H1 (cell line): ENCODE results near the gene KLHL28. TPM values are rescaled to one million over a fixed set of nuclear protein-coding genes. Genes with fewer than 3 reads are reported as not detected.

Experiments
- CTCF ChIA-PET: fragments of 300-600 bp; sonication (Branson Sonifier 250); formaldehyde crosslinking; loops from one replicate; lab custom pipeline; 2021; ENCODE audit not compliant: partially characterized antibody; lab: Charles Lee
- POLR2A ChIA-PET: fragments of 300-600 bp; sonication (Branson Sonifier 250); formaldehyde crosslinking; loops from one replicate; lab custom pipeline; 2021; ENCODE audit warnings: inconsistent platforms; ENCODE audit not compliant: partially characterized antibody; lab: Charles Lee
- DNase-seq, 2 experiments: peaks; one replicate each; pipeline versions ENCODE4 v3.0.0 to v3.0.0-alpha.2; 2010 to 2022; ENCODE audit warnings: low spot score in 2 of 2, low read depth in 1 of 2, mixed read lengths in 1 of 2
- FAIRE-seq: peaks from 2 replicates; lab custom pipeline; 2011; peaks lifted over from hg19 to GRCh38; lab: Jason Lieb, UNC
- H2AFZ ChIP-seq: 2 replicates; pipeline ENCODE4 v1.8.1; 2012; ENCODE audit warnings: low read length, inconsistent platforms
- H2AK5ac ChIP-seq: 2 replicates; pipeline ENCODE4 v1.6.1; 2013; ENCODE audit warnings: low read depth, low read length
- H2BK120ac ChIP-seq: replicated peaks from 2 replicates; pipeline ENCODE3; 2013; ENCODE audit warnings: low read depth, low read length, inconsistent platforms
- H2BK12ac ChIP-seq: 2 replicates; pipeline ENCODE4 v1.6.1; 2013; ENCODE audit warnings: low read depth, low read length
- H2BK15ac ChIP-seq: 2 replicates; pipeline ENCODE4 v1.6.1; 2013; ENCODE audit warnings: low read length
- H2BK20ac ChIP-seq: 2 replicates; pipeline ENCODE4 v1.6.1; 2013; ENCODE audit warnings: low read length
- H2BK5ac ChIP-seq: 2 replicates; pipeline ENCODE4 v1.6.1; 2013; ENCODE audit warnings: low read depth, low read length
- H3K14ac ChIP-seq: 2 replicates; pipeline ENCODE4 v1.6.1; 2013; ENCODE audit warnings: inconsistent platforms; ENCODE audit not compliant: insufficient read length
- H3K18ac ChIP-seq: 2 replicates; pipeline ENCODE4 v1.6.1; 2013; ENCODE audit warnings: low read length; ENCODE audit errors: extremely low read depth
- H3K23ac ChIP-seq: 2 replicates; pipeline ENCODE4 v1.6.1; 2013; ENCODE audit warnings: inconsistent platforms; ENCODE audit not compliant: insufficient read length
- H3K23me2 ChIP-seq: 2 replicates; pipeline ENCODE4 v1.6.1; 2013; ENCODE audit warnings: low read depth, low read length
- H3K27ac ChIP-seq: 2 replicates; pipeline ENCODE4 v1.6.1; 2011; ENCODE audit warnings: low read depth, low read length, inconsistent platforms
- H3K27me3 ChIP-seq, 4 experiments: replicated peaks in 1 of 4; 1 replicate in 1 of 4; 2 replicates in 3 of 4; pipeline versions ENCODE4 v1.6.1 to v1.8.1; 2011 to 2013; ENCODE audit warnings: low read length in 3 of 4, mild to moderate bottlenecking in 3 of 4, inconsistent platforms in 2 of 4, mixed read lengths in 2 of 4, moderate library complexity in 1 of 4; ENCODE audit not compliant: control insufficient read depth in 3 of 4, insufficient read depth in 3 of 4; ENCODE audit errors: extremely low read depth in 1 of 4
- H3K36me3 ChIP-seq, 4 experiments: 2 replicates each; pipeline versions ENCODE4 v1.6.1 to v1.8.1; 2011 to 2013; ENCODE audit warnings: mild to moderate bottlenecking in 4 of 4, low read length in 3 of 4, moderate library complexity in 2 of 4, control low read depth in 1 of 4, inconsistent platforms in 1 of 4; ENCODE audit not compliant: insufficient read depth in 4 of 4, control insufficient read depth in 2 of 4
- H3K4ac ChIP-seq: replicated peaks from 2 replicates; pipeline ENCODE3; 2013; ENCODE audit warnings: low read length, low read depth, mixed read lengths, inconsistent platforms; ENCODE audit not compliant: insufficient read length
- H3K4me1 ChIP-seq, 4 experiments: replicated peaks in 1 of 4; 1 replicate in 1 of 4; 2 replicates in 3 of 4; pipeline versions ENCODE4 v1.6.1 to v1.8.1; 2011 to 2013; ENCODE audit warnings: low read length in 3 of 4, inconsistent platforms in 2 of 4, mixed read lengths in 1 of 4; ENCODE audit not compliant: insufficient read depth in 4 of 4, control insufficient read depth in 3 of 4
- H3K4me2 ChIP-seq, 2 experiments: 2 replicates each; pipeline versions ENCODE4 v1.6.1 to v1.8.1; 2011 to 2013; ENCODE audit warnings: low read depth in 2 of 2, low read length in 2 of 2, control low read depth in 1 of 2, inconsistent platforms in 1 of 2, mild to moderate bottlenecking in 1 of 2; ENCODE audit not compliant: insufficient read depth in 1 of 2
- H3K4me3 ChIP-seq, 4 experiments: fragments of 200-600, 300-600 bp in 1 of 4; sonication (generic), shearing (Covaris generic), sonication (Bioruptor Twin) in 1 of 4; 2 replicates each; pipeline versions ENCODE4 v1.5.1 to v1.8.1; 2011 to 2016; ENCODE audit warnings: low read length in 4 of 4, low read depth in 3 of 4, control low read depth in 2 of 4, inconsistent platforms in 2 of 4, mild to moderate bottlenecking in 2 of 4, mixed read lengths in 1 of 4, moderate library complexity in 1 of 4; ENCODE audit not compliant: insufficient read depth in 2 of 4; ENCODE audit errors: extremely low read depth in 1 of 4
- H3K56ac ChIP-seq: replicated peaks from 2 replicates; pipeline ENCODE3; 2013; ENCODE audit warnings: low read depth, mild to moderate bottlenecking, mixed read lengths, low read length, inconsistent platforms; ENCODE audit not compliant: insufficient read length
- H3K79me1 ChIP-seq: 2 replicates; pipeline ENCODE4 v1.6.1; 2013; ENCODE audit warnings: low read depth, low read length, control low read depth
- H3K79me2 ChIP-seq, 2 experiments: 2 replicates each; pipeline versions ENCODE4 v1.6.1 to v1.8.1; 2012 to 2013; ENCODE audit warnings: low read length in 2 of 2, mild to moderate bottlenecking in 2 of 2, inconsistent platforms in 1 of 2; ENCODE audit not compliant: insufficient read depth in 2 of 2, control insufficient read depth in 1 of 2
- H3K9ac ChIP-seq, 4 experiments: replicated peaks in 1 of 4; 1 replicate in 1 of 4; 2 replicates in 3 of 4; pipeline versions ENCODE4 v1.6.1 to v1.8.1; 2011 to 2013; ENCODE audit warnings: low read depth in 3 of 4, low read length in 3 of 4, control low read depth in 2 of 4, mild to moderate bottlenecking in 2 of 4, moderate library complexity in 2 of 4, inconsistent platforms in 1 of 4; ENCODE audit errors: extremely low read depth in 1 of 4
- H3K9me3 ChIP-seq, 2 experiments: 2 replicates each; pipeline versions ENCODE4 v1.6.1 to v1.8.1; 2012 to 2013; ENCODE audit warnings: mild to moderate bottlenecking in 2 of 2, moderate library complexity in 2 of 2, control low read depth in 1 of 2, inconsistent platforms in 1 of 2, low read depth in 1 of 2, low read length in 1 of 2, mixed read lengths in 1 of 2; ENCODE audit not compliant: insufficient read depth in 2 of 2
- H4K20me1 ChIP-seq, 2 experiments: replicated peaks in 1 of 2; 2 replicates each; pipeline versions ENCODE3 to v1.8.1; 2011 to 2013; ENCODE audit warnings: inconsistent platforms in 2 of 2, low read length in 2 of 2, mild to moderate bottlenecking in 1 of 2; ENCODE audit not compliant: insufficient read depth in 2 of 2, control insufficient read depth in 1 of 2
- H4K5ac ChIP-seq: 2 replicates; pipeline ENCODE4 v1.6.1; 2013; ENCODE audit warnings: low read length, low read depth, mixed read lengths, inconsistent platforms; ENCODE audit not compliant: insufficient read length
- H4K8ac ChIP-seq: 2 replicates; pipeline ENCODE4 v1.8.0; 2013; ENCODE audit warnings: mild to moderate bottlenecking, moderate library complexity, low read length, inconsistent platforms; ENCODE audit not compliant: insufficient read depth; ENCODE audit errors: extremely low read depth
- H4K91ac ChIP-seq: replicated peaks from 2 replicates; pipeline ENCODE3; 2013; ENCODE audit warnings: low read length, mixed read lengths, inconsistent platforms; ENCODE audit not compliant: insufficient read length
- WGBS, 2 experiments: shearing (Covaris generic) in 1 of 2; methylation state at CpG; one replicate each; pipeline versions ENCODE4 v1.1.6 to v1.1.7; 2013 to 2015; ENCODE audit warnings: low lambda C conversion rate in 2 of 2, mixed read lengths in 2 of 2, inconsistent platforms in 1 of 2, low coverage in 1 of 2, missing lambda C conversion rate in 1 of 2; ENCODE audit not compliant: insufficient replicate concordance in 2 of 2, insufficient coverage in 1 of 2, insufficient read length in 1 of 2; ENCODE audit errors: extremely low coverage in 1 of 2, missing lambda C conversion rate in 1 of 2; 5-methylcytosine and 5-hydroxymethylcytosine counted together
- polyA plus RNA-seq, 7 experiments: library from polyadenylated mRNA; depleted of rRNA in 3 of 7; stranded (reverse) in 5 of 7; unstranded in 2 of 7; fragments of >200 nt in 5 of 7; fragments of 200-250 nt in 2 of 7; gene quantifications; 1 replicate in 5 of 7; 2 replicates in 1 of 7; 4 replicates in 1 of 7; pipeline versions ENCODE4 v1.2.1 to v1.2.3, GENCODE V29; 2011 to 2013; ENCODE audit warnings: missing spikeins in 2 of 7, mixed read lengths in 2 of 7
- total RNA-seq: library from RNA; stranded (reverse); fragmentation: NEBNext Ultra II Directional; extraction: Animal tissue kit (Norgen Biotek cat#: 25700); gene quantifications from 2 replicates; pipeline ENCODE4 v1.2.1, GENCODE V29; 2021

The KLHL28 gene
- total and polyA plus RNA-seq, 2 of the 8 experiments (the other 6 are each of a cell fraction or from before 2014, with no cell fraction given): 3.3 to 10.5 TPM

- H2AFZ ChIP-seq: no peak overlapping the region
- ChIA-PET CTCF (interaction anchor here (1.6 kb wide), 1 partner anchor 21 kb away, joined by 3 read pairs; no protein-coding TSS in a partner anchor), POLR2A (no interaction called here)
- no peak for FAIRE-seq
- H2BK5ac ChIP-seq: no peak overlapping the region
- no peak overlapping the region for H4K5ac ChIP-seq
- no peak overlapping the region for H3K4ac ChIP-seq
- H3K23ac ChIP-seq: no peak overlapping the region
- no peak overlapping the region for H3K4me2 ChIP-seq
- no peak overlapping the region for H2BK15ac ChIP-seq
- H3K79me1 ChIP-seq: no peaks in the 10 kb centered on the region
- H3K36me3 ChIP-seq: no peaks in the 10 kb centered on the region; a peak in 2 of 8 replicates
- no peak overlapping the region for H3K27ac ChIP-seq
- no peaks in the 10 kb centered on the region; a peak in 1 of 4 replicates for H3K79me2 ChIP-seq
- H2BK20ac ChIP-seq: no peak overlapping the region
- no peak overlapping the region for H3K14ac ChIP-seq
- no peak overlapping the region for H2AK5ac ChIP-seq
- no peak overlapping the region for H4K91ac ChIP-seq
- no peaks in the 10 kb centered on the region for H3K4me1 ChIP-seq
- no peak overlapping the region for H3K9ac ChIP-seq
- H3K18ac ChIP-seq: no peak overlapping the region
- H4K20me1 ChIP-seq: no peaks in the 10 kb centered on the region
- no peak overlapping the region for H4K8ac ChIP-seq
- DNase-seq: no peak
- WGBS, 2 experiments: 93% methylated on average over 2 of the region's 2 CpGs; no CpG with 5 or more reads in 1 of the 2 experiments
- H3K4me3 ChIP-seq: no peak overlapping the region
- H3K23me2 ChIP-seq: no peaks in the 10 kb centered on the region; the same call in 1 of the 2 replicates
- H2BK12ac ChIP-seq: no peak overlapping the region
- no peak overlapping the region for H2BK120ac ChIP-seq
- H3K9me3 ChIP-seq: no peaks in the 10 kb centered on the region
- H3K27me3 ChIP-seq: no peaks in the 10 kb centered on the region
- no peak overlapping the region for H3K56ac ChIP-seq
Measured at GRCh38 chr14:44935155-44935554, 26.6 kb downstream of the KLHL28 start.
